Smooth muscle cell (in vitro differentiated cells): Measurements from ENCODE around the gene TSPAN5. TPM values are rescaled to one million over a fixed set of nuclear protein-coding genes. Genes with fewer than 3 reads are reported as not detected.

Source experiments
- DNase-seq: peaks from one replicate; lab custom pipeline; 2025; ENCODE audit not compliant: unreplicated experiment; lab: John Stamatoyannopoulos, UW
- H2AFZ ChIP-seq: fragments of 200-600 bp; sonication (generic); 2 replicates; pipeline ENCODE4 v1.6.0; 2016; ENCODE audit warnings: antibody characterized with exemption, low read depth, mild to moderate bottlenecking
- H3F3A ChIP-seq: fragments of 200-600 bp; sonication (generic); 2 replicates; pipeline ENCODE4 v1.6.0; 2017; ENCODE audit warnings: antibody characterized with exemption, low read depth
- H3K27ac ChIP-seq: fragments of 200-600 bp; sonication (generic); 2 replicates; pipeline ENCODE4 v1.5.1; 2016; ENCODE audit warnings: low read depth, mild to moderate bottlenecking
- H3K27me3 ChIP-seq: fragments of 200-600 bp; sonication (generic); 2 replicates; pipeline ENCODE4 v1.6.1; 2016; ENCODE audit warnings: low read depth, mild to moderate bottlenecking
- H3K36me3 ChIP-seq: fragments of 200-600 bp; sonication (generic); 2 replicates; pipeline ENCODE4 v1.5.1; 2016; ENCODE audit warnings: low read depth
- H3K4me1 ChIP-seq: fragments of 200-600 bp; sonication (generic); 2 replicates; pipeline ENCODE4 v1.5.1; 2016; ENCODE audit warnings: low read depth
- H3K4me2 ChIP-seq: fragments of 200-600 bp; sonication (generic); 2 replicates; pipeline ENCODE4 v1.6.0; 2016; ENCODE audit warnings: mild to moderate bottlenecking
- H3K4me3 ChIP-seq: fragments of 200-600 bp; sonication (generic); 2 replicates; pipeline ENCODE4 v1.5.1; 2016; ENCODE audit warnings: mild to moderate bottlenecking
- H3K79me2 ChIP-seq: fragments of 200-600 bp; sonication (generic); 2 replicates; pipeline ENCODE4 v1.6.0; 2016; ENCODE audit warnings: low read depth, mild to moderate bottlenecking
- H3K9ac ChIP-seq: fragments of 200-600 bp; sonication (generic); 2 replicates; pipeline ENCODE4 v1.6.0; 2016; ENCODE audit warnings: low read depth
- H3K9me3 ChIP-seq: fragments of 200-600 bp; sonication (generic); replicated peaks from 2 replicates; pipeline ENCODE4 v1.5.1; 2016; ENCODE audit warnings: low read depth
- H4K20me1 ChIP-seq: fragments of 200-600 bp; sonication (generic); 2 replicates; pipeline ENCODE4 v1.6.0; 2016; ENCODE audit warnings: low read depth
- CTCF ChIP-seq: fragments of 200-600 bp; sonication (generic); IDR thresholded peaks from 2 replicates; pipeline ENCODE4 v1.5.1; 2017; ENCODE audit warnings: borderline replicate concordance, mild to moderate bottlenecking, antibody characterized with exemption; ENCODE audit not compliant: insufficient read depth, poor library complexity, severe bottlenecking
- WGBS: methylation state at CpG from one replicate; pipeline ENCODE4 v1.1.7; 2016; ENCODE audit warnings: low lambda C conversion rate; 5-methylcytosine and 5-hydroxymethylcytosine counted together
- polyA plus RNA-seq: library from polyadenylated mRNA; unstranded; fragments of >200 nt; fragmentation: Nextera tagmentation; extraction: Ambion mirVana; gene quantifications from 2 replicates; pipeline ENCODE4 v1.2.1, GENCODE V29; 2016
- total RNA-seq: library from RNA; depleted of rRNA; stranded (reverse); fragments of >200 nt; gene quantifications from 2 replicates; pipeline ENCODE4 v1.2.3, GENCODE V29; 2014

The TSPAN5 gene
- total and polyA plus RNA-seq, 2 experiments from 2014 or later, result 28.3 to 35.8 TPM

- Histone ChIP-seq H3K4me3 (no peak overlapping the region), H3K4me2 (peak overlapping the region; percentile 74), H3K79me2 (peaks cover 38% of the 10 kb centered on the region), H3F3A (peaks cover 41% of the 10 kb centered on the region), H3K4me1 (peaks cover 31% of the 10 kb centered on the region), H3K9ac (peak overlapping the region; percentile 59), H4K20me1 (no peaks in the 10 kb centered on the region), H2AFZ (no peak overlapping the region), H3K9me3 (no peaks in the 10 kb centered on the region), H3K27me3 (no peaks in the 10 kb centered on the region), H3K27ac (peak overlapping the region; percentile 89), H3K36me3 (no peaks in the 10 kb centered on the region)
- WGBS, result 24% methylated on average over 3 of the region's 3 CpGs
- no peak for DNase-seq
- no peak for TF ChIP-seq CTCF
Observed at GRCh38 chr4:98516042-98516440, 142.4 kb downstream of the TSPAN5 start.

- TF ChIP-seq CTCF, result no peak
- H3K79me2 ChIP-seq, result peaks cover 36% of the 10 kb centered on the region
- DNase-seq, result no peak
- H2AFZ ChIP-seq, result no peak overlapping the region
- H4K20me1 ChIP-seq, result no peaks in the 10 kb centered on the region
- H3K27ac ChIP-seq, result peak overlapping the region; percentile 89
- H3K27me3 ChIP-seq, result no peaks in the 10 kb centered on the region
- peaks cover 38% of the 10 kb centered on the region for H3F3A ChIP-seq
- peaks cover 36% of the 10 kb centered on the region for H3K4me1 ChIP-seq
- 11% methylated on average over 1 of the region's 1 CpG for WGBS
- H3K36me3 ChIP-seq, result no peaks in the 10 kb centered on the region
- H3K4me2 ChIP-seq, result peak overlapping the region; percentile 74
- H3K4me3 ChIP-seq, result no peak overlapping the region
- H3K9me3 ChIP-seq, result no peaks in the 10 kb centered on the region
- H3K9ac ChIP-seq, result peak overlapping the region; percentile 59
Observed at GRCh38 chr4:98515470-98515809, 143.0 kb downstream of the TSPAN5 start.

GRCh38 chr4:98514741-98515469, 143.5 kb downstream of the TSPAN5 start:
- Histone ChIP-seq H3K4me1 (peaks cover 40% of the 10 kb centered on the region), H2AFZ (no peak overlapping the region), H4K20me1 (no peaks in the 10 kb centered on the region), H3K36me3 (no peaks in the 10 kb centered on the region), H3K79me2 (peaks cover 30% of the 10 kb centered on the region), H3K27ac (peak overlapping the region; percentile 89), H3F3A (peaks cover 38% of the 10 kb centered on the region), H3K9ac (peak overlapping the region; percentile 59), H3K4me3 (no peak overlapping the region), H3K4me2 (peak overlapping the region; percentile 74), H3K9me3 (no peaks in the 10 kb centered on the region), H3K27me3 (no peaks in the 10 kb centered on the region)
- 61% methylated on average over 4 of the region's 4 CpGs for WGBS
- no peak for DNase-seq
- TF ChIP-seq CTCF, result no peak

GRCh38 chr4:98512918-98513317, 145.5 kb downstream of the TSPAN5 start:
- WGBS, result 91% methylated on average over 3 of the region's 3 CpGs
- H3K4me1 ChIP-seq, result peaks cover 37% of the 10 kb centered on the region
- H3K9me3 ChIP-seq, result no peaks in the 10 kb centered on the region
- peaks cover 37% of the 10 kb centered on the region for H3F3A ChIP-seq
- H3K4me2 ChIP-seq, result no peak overlapping the region
- H3K9ac ChIP-seq, result no peak overlapping the region
- peaks cover 41% of the 10 kb centered on the region for H3K79me2 ChIP-seq
- DNase-seq, result no peak
- no peaks in the 10 kb centered on the region for H4K20me1 ChIP-seq
- H3K36me3 ChIP-seq, result no peaks in the 10 kb centered on the region
- no peak overlapping the region for H3K4me3 ChIP-seq
- H3K27me3 ChIP-seq, result no peaks in the 10 kb centered on the region
- TF ChIP-seq CTCF, result no peak
- H2AFZ ChIP-seq, result no peak overlapping the region
- H3K27ac ChIP-seq, result peak overlapping the region; percentile 36
